MM.1S (cell line): ENCODE results near the gene ZDHHC1.

Experiments
- DNase-seq: peaks from one replicate; pipeline ENCODE4 v3.0.0-alpha.2; 2015
- H2AFZ ChIP-seq: fragments of 300-600 bp; sonication (generic); 2 replicates; pipeline ENCODE4 v1.6.0; 2016; ENCODE audit warnings: antibody characterized with exemption, low read length
- H3F3A ChIP-seq: fragments of 300-600 bp; sonication (generic); 2 replicates; pipeline ENCODE4 v1.6.1; 2016; ENCODE audit warnings: mild to moderate bottlenecking, antibody characterized with exemption, low read length, moderate library complexity, mixed read lengths; ENCODE audit not compliant: insufficient read depth
- H3K27ac ChIP-seq: fragments of 300-600 bp; sonication (generic); 2 replicates; pipeline ENCODE4 v1.5.1; 2016; ENCODE audit warnings: mild to moderate bottlenecking, low read length
- H3K27me3 ChIP-seq: fragments of 300-600 bp; sonication (generic); replicated peaks from 2 replicates; pipeline ENCODE4 v1.6.0; 2016; ENCODE audit warnings: low read length; ENCODE audit not compliant: insufficient read depth
- H3K36me3 ChIP-seq: fragments of 300-600 bp; sonication (generic); replicated peaks from 2 replicates; pipeline ENCODE4 v1.6.1; 2016; ENCODE audit warnings: mild to moderate bottlenecking, low read length, mixed read lengths; ENCODE audit not compliant: insufficient read depth
- H3K4me1 ChIP-seq: fragments of 300-600 bp; sonication (generic); 2 replicates; pipeline ENCODE4 v1.6.1; 2016; ENCODE audit warnings: low read length, mixed read lengths
- H3K4me2 ChIP-seq: fragments of 300-600 bp; sonication (generic); 2 replicates; pipeline ENCODE4 v1.6.0; 2016; ENCODE audit warnings: low read depth, low read length
- H3K4me3 ChIP-seq: fragments of 300-600 bp; sonication (generic); 2 replicates; pipeline ENCODE4 v1.5.1; 2016; ENCODE audit warnings: low read length, mixed read lengths
- H3K79me2 ChIP-seq: fragments of 300-600 bp; sonication (generic); 2 replicates; pipeline ENCODE4 v1.6.1; 2016; ENCODE audit warnings: mixed run types, low read length, mixed read lengths
- H3K9ac ChIP-seq: fragments of 300-600 bp; sonication (generic); 2 replicates; pipeline ENCODE4 v1.6.1; 2016; ENCODE audit warnings: low read length, mixed read lengths
- H3K9me2 ChIP-seq: fragments of 300-600 bp; sonication (generic); replicated peaks from 2 replicates; pipeline ENCODE4 v1.6.1; 2016; ENCODE audit warnings: mild to moderate bottlenecking, low read length, mixed read lengths; ENCODE audit not compliant: insufficient read depth
- H3K9me3 ChIP-seq: fragments of 300-600 bp; sonication (generic); replicated peaks from 2 replicates; pipeline ENCODE4 v1.6.1; 2016; ENCODE audit warnings: mild to moderate bottlenecking, low read length, mixed read lengths; ENCODE audit not compliant: insufficient read depth
- H4K20me1 ChIP-seq: fragments of 300-600 bp; sonication (generic); 2 replicates; pipeline ENCODE4 v1.6.1; 2016; ENCODE audit warnings: mild to moderate bottlenecking, low read length, moderate library complexity, mixed read lengths; ENCODE audit not compliant: insufficient read depth
- CTCF ChIP-seq: fragments of 300-600 bp; sonication (generic); IDR thresholded peaks from 2 replicates; pipeline ENCODE4 v1.5.1; 2016; ENCODE audit warnings: antibody characterized with exemption, low read length, mixed read lengths
- EZH2 ChIP-seq: fragments of 300-600 bp; sonication (generic); optimal IDR thresholded peaks from 2 replicates; pipeline ENCODE3; 2017; ENCODE audit warnings: low read depth, mild to moderate bottlenecking, antibody characterized with exemption, low read length, mixed read lengths
- EZH2phosphoT487 ChIP-seq: fragments of 300-600 bp; sonication (generic); IDR thresholded peaks from 2 replicates; pipeline ENCODE4 v1.6.1; 2018; ENCODE audit warnings: antibody characterized with exemption, low read length

The ZDHHC1 gene

GRCh38 chr16:67423015-67423414 lies 6.7 kb upstream of the ZDHHC1 start:
- Histone ChIP-seq H4K20me1 (no peaks in the 10 kb centered on the region), H3K4me1 (no peaks in the 10 kb centered on the region), H3K36me3 (no peaks in the 10 kb centered on the region), H3K9me2 (no peaks in the 10 kb centered on the region), H3F3A (no peaks in the 10 kb centered on the region), H3K27me3 (peaks cover 51% of the 10 kb centered on the region), H3K9ac (no peak overlapping the region), H3K79me2 (no peaks in the 10 kb centered on the region), H3K4me3 (no peak overlapping the region), H3K27ac (no peak overlapping the region), H2AFZ (no peak overlapping the region), H3K4me2 (no peak overlapping the region), H3K9me3 (no peaks in the 10 kb centered on the region)
- TF ChIP-seq EZH2phosphoT487 (no peak), CTCF (no peak), EZH2 (no peak)
- no peak for DNase-seq

- no peak overlapping the region for H2AFZ ChIP-seq
- H3K4me1 ChIP-seq, result 0 out of 2 replicates have a peak, but pooled peaks cover 3% of the 10 kb centered on the region
- no peak for DNase-seq
- no peaks in the 10 kb centered on the region for H3K9me2 ChIP-seq
- no peaks in the 10 kb centered on the region for H3K36me3 ChIP-seq
- no peak overlapping the region for H3K27ac ChIP-seq
- H3K4me3 ChIP-seq, result no peak overlapping the region
- no peak overlapping the region for H3K4me2 ChIP-seq
- H3K27me3 ChIP-seq, result peaks cover 48% of the 10 kb centered on the region
- TF ChIP-seq EZH2phosphoT487 (no peak), CTCF (no peak), EZH2 (no peak)
- H3K9me3 ChIP-seq, result no peaks in the 10 kb centered on the region
- H3K9ac ChIP-seq, result no peak overlapping the region
- no peaks in the 10 kb centered on the region for H4K20me1 ChIP-seq
- H3K79me2 ChIP-seq, result no peaks in the 10 kb centered on the region
- no peaks in the 10 kb centered on the region for H3F3A ChIP-seq
Observed at GRCh38 chr16:67421030-67421429, 4.8 kb upstream of the ZDHHC1 start.

DNA sequence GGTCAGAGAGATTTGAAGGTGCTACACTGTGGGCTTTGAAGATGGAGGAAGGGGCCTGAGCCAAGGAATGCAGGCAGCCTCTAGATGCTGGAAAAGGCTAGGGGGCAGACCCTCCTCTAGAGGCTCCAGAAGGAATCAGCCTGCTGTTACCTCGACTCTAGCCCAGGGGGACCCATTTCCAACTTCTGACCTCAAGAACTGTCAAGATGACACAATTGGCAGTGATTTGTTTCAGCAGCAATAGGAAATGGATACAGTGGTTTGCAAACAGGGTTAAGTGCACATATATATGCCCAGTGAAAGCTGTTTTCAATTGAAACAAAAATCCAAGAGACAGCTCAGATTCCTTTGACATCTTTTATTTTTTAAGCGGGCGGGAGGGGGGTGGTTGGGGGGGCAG lies 3.7 kb upstream of the ZDHHC1 start:
- Histone ChIP-seq H2AFZ (no peak overlapping the region), H3F3A (no peaks in the 10 kb centered on the region), H3K27ac (no peak overlapping the region), H3K79me2 (no peaks in the 10 kb centered on the region), H3K36me3 (no peaks in the 10 kb centered on the region), H3K9me2 (no peaks in the 10 kb centered on the region), H3K9ac (no peak overlapping the region), H3K4me1 (0 out of 2 replicates have a peak, but pooled peaks cover 3% of the 10 kb centered on the region), H4K20me1 (no peaks in the 10 kb centered on the region), H3K27me3 (peaks cover 37% of the 10 kb centered on the region), H3K9me3 (no peaks in the 10 kb centered on the region), H3K4me2 (no peak overlapping the region), H3K4me3 (no peak overlapping the region)
- TF ChIP-seq EZH2 (no peak), CTCF (no peak), EZH2phosphoT487 (no peak)
- DNase-seq, result no peak
